SK-N-SH treated with all-trans-retinoic acid at 6 μM for 48 hours (cell line): ENCODE data around the gene ZNF423.

Experiments
- ARNTL ChIP-seq: fragments of 450-650 bp; formaldehyde crosslinking; IDR thresholded peaks from 2 replicates; pipeline ENCODE4 v1.5.0; 2020; ENCODE audit warnings: low read depth, mild to moderate bottlenecking, moderate library complexity, borderline replicate concordance
- CREB5 ChIP-seq: fragments of 250-450 bp; sonication (Bioruptor Pico); IDR thresholded peaks from 2 replicates; pipeline ENCODE4 v1.5.1; 2020; ENCODE audit warnings: low read depth, mild to moderate bottlenecking, moderate library complexity
- ESRRG ChIP-seq: fragments of 250-450 bp; sonication (Bioruptor Pico); IDR thresholded peaks from 2 replicates; pipeline ENCODE4 v1.6.1; 2021; ENCODE audit warnings: mild to moderate bottlenecking
- GLIS3 ChIP-seq: fragments of 250-450 bp; sonication (Bioruptor Pico); IDR thresholded peaks from 2 replicates; pipeline ENCODE4 v1.5.0; 2020; ENCODE audit warnings: mild to moderate bottlenecking, moderate library complexity
- ISL1 ChIP-seq: fragments of 250-450 bp; sonication (Bioruptor Pico); IDR thresholded peaks from 2 replicates; pipeline ENCODE4 v2.1.2; 2022; ENCODE audit warnings: mild to moderate bottlenecking, moderate library complexity
- SNAI2 ChIP-seq: fragments of 250-450 bp; sonication (Bioruptor Pico); IDR thresholded peaks from 2 replicates; pipeline ENCODE4 v1.5.0; 2020; ENCODE audit warnings: mild to moderate bottlenecking, moderate library complexity
- TSHZ2 ChIP-seq: fragments of 250-450 bp; sonication (Bioruptor Pico); IDR thresholded peaks from 2 replicates; pipeline ENCODE4 v1.5.0; 2020; ENCODE audit warnings: mild to moderate bottlenecking, moderate library complexity
- ZC3H10 ChIP-seq: fragments of 250-450 bp; sonication (Bioruptor Pico); IDR thresholded peaks from 2 replicates; pipeline ENCODE4 v1.5.1; 2021; ENCODE audit warnings: mild to moderate bottlenecking, moderate library complexity
- ZFP3 ChIP-seq: fragments of 250-450 bp; sonication (Bioruptor Pico); IDR thresholded peaks from 2 replicates; pipeline ENCODE4 v1.5.0; 2020; ENCODE audit warnings: mild to moderate bottlenecking, moderate library complexity
- ZNF8 ChIP-seq: fragments of 450-650 bp; formaldehyde crosslinking; IDR thresholded peaks from 2 replicates; pipeline ENCODE4 v1.5.0; 2020; ENCODE audit warnings: mild to moderate bottlenecking, moderate library complexity
- TF ChIP-seq, protein P1 (sequence below): fragments of 250-450 bp; sonication (Bioruptor Pico); IDR thresholded peaks from 2 replicates; pipeline ENCODE4 v1.5.1; 2021; ENCODE audit warnings: mild to moderate bottlenecking, moderate library complexity
- TF ChIP-seq, protein P2 (sequence below): fragments of 250-450 bp; sonication (Bioruptor Pico); IDR thresholded peaks from 2 replicates; pipeline ENCODE4 v1.8.0; 2021; ENCODE audit warnings: low read depth, mild to moderate bottlenecking, moderate library complexity, borderline replicate concordance

DNA sequence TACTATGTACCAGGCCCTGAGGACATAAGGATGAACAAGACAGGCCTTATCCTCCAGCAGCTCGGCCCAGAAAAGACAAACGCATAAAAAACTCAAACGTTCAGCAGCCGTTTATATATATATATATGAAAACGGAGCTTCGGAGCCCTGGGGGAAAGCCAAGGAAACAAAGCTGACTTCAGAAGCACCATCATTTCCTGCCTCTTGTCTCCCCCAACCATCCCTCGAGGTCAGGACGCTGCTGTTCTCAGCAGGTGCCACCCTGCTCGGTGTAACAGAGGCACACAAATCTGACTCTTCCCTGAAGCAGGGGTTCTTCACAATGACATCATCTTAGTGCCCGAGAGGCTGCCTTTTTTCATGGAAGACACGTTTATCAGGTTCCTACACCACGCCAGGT, 146.9 kb downstream of the ZNF423 start:
- no peak for TF ChIP-seq ZNF8 (CRISPR knock-in tag)
- TF ChIP-seq, protein P1, sequence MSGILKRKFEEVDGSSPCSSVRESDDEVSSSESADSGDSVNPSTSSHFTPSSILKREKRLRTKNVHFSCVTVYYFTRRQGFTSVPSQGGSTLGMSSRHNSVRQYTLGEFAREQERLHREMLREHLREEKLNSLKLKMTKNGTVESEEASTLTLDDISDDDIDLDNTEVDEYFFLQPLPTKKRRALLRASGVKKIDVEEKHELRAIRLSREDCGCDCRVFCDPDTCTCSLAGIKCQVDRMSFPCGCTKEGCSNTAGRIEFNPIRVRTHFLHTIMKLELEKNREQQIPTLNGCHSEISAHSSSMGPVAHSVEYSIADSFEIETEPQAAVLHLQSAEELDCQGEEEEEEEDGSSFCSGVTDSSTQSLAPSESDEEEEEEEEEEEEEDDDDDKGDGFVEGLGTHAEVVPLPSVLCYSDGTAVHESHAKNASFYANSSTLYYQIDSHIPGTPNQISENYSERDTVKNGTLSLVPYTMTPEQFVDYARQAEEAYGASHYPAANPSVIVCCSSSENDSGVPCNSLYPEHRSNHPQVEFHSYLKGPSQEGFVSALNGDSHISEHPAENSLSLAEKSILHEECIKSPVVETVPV (CRISPR knock-in tag), result no peak
- no peak for TF ChIP-seq ISL1 (CRISPR knock-in tag)
- TF ChIP-seq ESRRG (CRISPR knock-in tag), result no peak
- TF ChIP-seq ZC3H10 (CRISPR knock-in tag), result no peak
- no peak for TF ChIP-seq ZFP3
- TF ChIP-seq, protein P2, sequence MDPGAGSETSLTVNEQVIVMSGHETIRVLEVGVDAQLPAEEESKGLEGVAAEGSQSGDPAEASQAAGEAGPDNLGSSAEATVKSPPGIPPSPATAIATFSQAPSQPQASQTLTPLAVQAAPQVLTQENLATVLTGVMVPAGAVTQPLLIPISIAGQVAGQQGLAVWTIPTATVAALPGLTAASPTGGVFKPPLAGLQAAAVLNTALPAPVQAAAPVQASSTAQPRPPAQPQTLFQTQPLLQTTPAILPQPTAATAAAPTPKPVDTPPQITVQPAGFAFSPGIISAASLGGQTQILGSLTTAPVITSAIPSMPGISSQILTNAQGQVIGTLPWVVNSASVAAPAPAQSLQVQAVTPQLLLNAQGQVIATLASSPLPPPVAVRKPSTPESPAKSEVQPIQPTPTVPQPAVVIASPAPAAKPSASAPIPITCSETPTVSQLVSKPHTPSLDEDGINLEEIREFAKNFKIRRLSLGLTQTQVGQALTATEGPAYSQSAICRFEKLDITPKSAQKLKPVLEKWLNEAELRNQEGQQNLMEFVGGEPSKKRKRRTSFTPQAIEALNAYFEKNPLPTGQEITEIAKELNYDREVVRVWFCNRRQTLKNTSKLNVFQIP (CRISPR knock-in tag), result no peak
- TF ChIP-seq GLIS3 (CRISPR knock-in tag), result no peak
- no peak for TF ChIP-seq ARNTL (CRISPR knock-in tag)
- no peak for TF ChIP-seq SNAI2
- no peak for TF ChIP-seq TSHZ2 (CRISPR knock-in tag)
- no peak for TF ChIP-seq CREB5
